Peyer's patch (tissue), 4 donors: ENCODE data around the gene LHB. TPM values are rescaled to one million over a fixed set of nuclear protein-coding genes. Genes with fewer than 3 reads are reported as not detected.

Source experiments
- DNase-seq, 3 donors: peaks; one replicate each; pipeline ENCODE4 v3.0.0-alpha.2; 2017 to 2019
- H3K27ac ChIP-seq, 4 donors: fragments of 200-600 bp; sonication (generic); one replicate each; pipeline ENCODE4 v1.5.1; 2016 to 2019
- H3K27me3 ChIP-seq, 2 donors: fragments of 200-600 bp; sonication (generic); one replicate each; pipeline ENCODE4 v1.5.1; 2019
- H3K36me3 ChIP-seq, 3 donors: fragments of 200-600 bp; sonication (generic); one replicate each; pipeline ENCODE4 v1.5.1; 2016 to 2019
- H3K4me1 ChIP-seq, 4 donors: fragments of 200-600 bp; sonication (generic); one replicate each; pipeline ENCODE4 v1.5.1; 2016 to 2019
- H3K4me3 ChIP-seq, 4 donors: fragments of 200-600 bp; sonication (generic); 1 replicate in 3 of 4; 2 replicates in 1 of 4; pipeline ENCODE4 v1.5.1; 2016 to 2019; ENCODE audit warnings: mild to moderate bottlenecking in 1 of 4
- H3K9me3 ChIP-seq, 4 donors: fragments of 200-600 bp; sonication (generic); one replicate each; pipeline ENCODE4 v1.5.1; 2016 to 2019; ENCODE audit warnings: mild to moderate bottlenecking in 1 of 4
- CTCF ChIP-seq, 6 experiments: fragments of 450-650 bp in 4 of 6; fragments of 200-600 bp in 2 of 6; sonication (generic) in 1 of 6; IDR thresholded peaks; one replicate each; pipeline ENCODE4 v1.5.1; 2017 to 2019; ENCODE audit warnings: antibody characterized with exemption in 6 of 6, mild to moderate bottlenecking in 3 of 6, moderate library complexity in 1 of 6
- POLR2A ChIP-seq, 2 donors: fragments of 450-650 bp; IDR thresholded peaks; one replicate each; pipeline ENCODE4 v1.5.1; 2017; ENCODE audit warnings: antibody characterized with exemption in 2 of 2, mild to moderate bottlenecking in 2 of 2, moderate library complexity in 2 of 2
- total RNA-seq, 4 donors: library from RNA; depleted of rRNA; stranded (reverse); fragments of >200 nt; gene quantifications; one replicate each; pipeline ENCODE4 v1.1.0, GENCODE V29; 2016

LHB gene
- 10 to 100 TPM in 1 of 4 donors, not detected in 3; 15.8 TPM for total RNA-seq

- Histone ChIP-seq H3K9me3 (no peaks in the 10 kb centered on the region), H3K27me3 (peaks cover 0 to 4% of the 10 kb centered on the region in 2 donors), H3K36me3 (peaks cover 0 to 7% (median 0%) of the 10 kb centered on the region in 3 donors), H3K4me1 (peaks cover 0 to 26% (median 9%) of the 10 kb centered on the region in 4 donors), H3K4me3 (peak within 1 kb of the TSS; percentile 35 to 63 (median 56)), H3K27ac (peak within 1 kb of the TSS in 3 of 4 donors; percentile 4 to 64 (median 51))
- no peak for DNase-seq
- TF ChIP-seq CTCF (IDR thresholded peaks at IDR 0.05) (no peak), POLR2A (IDR thresholded peaks at IDR 0.05) (no peak)
Observed at GRCh38 chr19:49017041-49017665, at the start of gene LHB. LHB (minus strand) TSS chr19:49017091; CDS start chr19:49017081, 10 bp downstream.

DNA sequence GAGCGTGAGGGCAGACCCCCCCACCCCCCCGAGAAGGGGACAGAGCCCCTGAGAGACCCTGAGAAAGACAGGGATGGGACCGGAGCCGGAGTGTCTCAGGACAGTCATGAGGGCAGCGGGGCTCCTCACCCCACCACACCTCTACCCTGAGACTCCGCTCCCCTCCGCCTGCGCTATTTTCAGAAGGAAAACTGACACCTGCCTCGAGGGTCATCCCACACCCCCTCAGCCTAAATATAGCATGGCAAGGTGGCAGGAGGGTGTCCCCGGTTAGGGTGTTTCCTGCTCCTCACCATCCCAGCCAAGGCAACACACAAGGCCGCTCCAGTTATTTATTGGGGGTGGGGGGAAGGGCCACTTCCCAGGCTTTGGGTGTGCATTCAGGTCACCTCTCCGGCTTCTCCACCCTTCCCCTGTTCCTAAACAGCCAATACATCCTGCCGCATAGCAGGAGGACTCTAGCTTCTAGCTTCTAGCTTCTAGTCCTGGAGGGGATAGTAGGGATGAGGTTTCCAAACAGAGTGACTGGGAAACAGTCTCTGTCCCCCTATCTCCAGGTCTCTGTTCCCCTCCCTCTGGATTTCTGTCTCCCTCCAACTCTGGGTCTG is 49.1 kb upstream of the LHB start:
- H3K36me3 ChIP-seq = no peaks in the 10 kb centered on the region
- DNase-seq = no peak
- H3K4me1 ChIP-seq = peaks cover 0 to 11% (median 5%) of the 10 kb centered on the region in 4 donors
- no peaks in the 10 kb centered on the region for H3K9me3 ChIP-seq
- TF ChIP-seq CTCF (IDR thresholded peaks at IDR 0.05) (no peak), POLR2A (IDR thresholded peaks at IDR 0.05) (no peak)
- H3K27me3 ChIP-seq = peaks cover 0 to 15% of the 10 kb centered on the region in 2 donors
- no peak overlapping the region for H3K4me3 ChIP-seq
- H3K27ac ChIP-seq = no peak overlapping the region

DNA sequence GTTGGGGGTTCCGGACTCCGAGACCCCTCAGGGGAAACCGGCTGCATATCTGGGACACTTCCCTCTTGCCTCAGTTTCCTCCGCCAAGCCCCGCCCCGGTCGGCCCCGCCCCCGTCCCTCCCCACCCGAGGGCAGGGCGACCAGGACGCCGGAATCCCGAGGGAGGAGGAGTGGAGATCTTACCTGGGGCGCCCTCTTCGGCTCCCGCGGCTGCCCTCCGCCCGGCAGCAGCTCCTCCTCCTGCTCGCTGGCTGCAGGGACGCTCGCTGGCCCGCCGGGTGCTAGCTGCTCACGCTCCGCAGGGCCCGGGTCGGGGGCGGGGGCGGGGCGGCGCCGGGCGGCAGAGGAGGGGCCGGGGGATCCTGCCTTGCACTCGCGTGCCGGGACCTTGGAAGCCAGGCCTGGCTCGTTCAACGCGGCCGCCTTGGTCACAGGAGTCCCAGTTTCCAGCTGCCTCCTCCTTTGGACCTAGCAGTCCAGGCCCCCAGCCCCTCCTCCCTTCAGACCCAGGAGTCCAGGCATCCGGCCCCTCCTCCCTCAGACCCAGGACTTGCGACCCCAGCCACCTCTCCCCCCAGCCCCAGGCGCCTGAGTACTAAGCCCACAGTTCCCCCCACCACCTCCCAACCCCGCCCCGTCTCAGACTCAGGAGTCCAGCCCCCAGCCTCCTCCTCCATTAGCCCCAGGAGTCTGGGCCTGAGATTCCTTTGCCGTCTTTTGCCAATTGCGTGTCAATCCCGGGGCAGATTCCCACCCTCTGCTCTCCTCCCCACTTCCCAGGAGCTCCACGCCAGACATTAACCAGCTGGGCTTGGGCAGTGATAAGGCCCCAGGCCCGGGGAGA is 48.1 kb upstream of the LHB start, which contains the start of gene NTF4:
TSS of gene NTF4 (minus strand) at position 51 of the 844 bp plus-strand sequence. CDS start 2,821 bp downstream, outside the sequence.
- H3K4me1 ChIP-seq = peaks cover 0 to 11% (median 5%) of the 10 kb centered on the region in 4 donors
- peaks cover 0 to 15% of the 10 kb centered on the region in 2 donors for H3K27me3 ChIP-seq
- no peak within 1 kb of the TSS for H3K27ac ChIP-seq
- DNase-seq = no peak
- no peak for TF ChIP-seq POLR2A (IDR thresholded peaks at IDR 0.05)
- TF ChIP-seq CTCF (IDR thresholded peaks at IDR 0.05) = no peak
- H3K36me3 ChIP-seq = no peaks in the 10 kb centered on the region
- no peaks in the 10 kb centered on the region for H3K9me3 ChIP-seq
- peak within 1 kb of the TSS in 3 of 4 donors; percentile 28 to 34 (median 30) for H3K4me3 ChIP-seq

DNA sequence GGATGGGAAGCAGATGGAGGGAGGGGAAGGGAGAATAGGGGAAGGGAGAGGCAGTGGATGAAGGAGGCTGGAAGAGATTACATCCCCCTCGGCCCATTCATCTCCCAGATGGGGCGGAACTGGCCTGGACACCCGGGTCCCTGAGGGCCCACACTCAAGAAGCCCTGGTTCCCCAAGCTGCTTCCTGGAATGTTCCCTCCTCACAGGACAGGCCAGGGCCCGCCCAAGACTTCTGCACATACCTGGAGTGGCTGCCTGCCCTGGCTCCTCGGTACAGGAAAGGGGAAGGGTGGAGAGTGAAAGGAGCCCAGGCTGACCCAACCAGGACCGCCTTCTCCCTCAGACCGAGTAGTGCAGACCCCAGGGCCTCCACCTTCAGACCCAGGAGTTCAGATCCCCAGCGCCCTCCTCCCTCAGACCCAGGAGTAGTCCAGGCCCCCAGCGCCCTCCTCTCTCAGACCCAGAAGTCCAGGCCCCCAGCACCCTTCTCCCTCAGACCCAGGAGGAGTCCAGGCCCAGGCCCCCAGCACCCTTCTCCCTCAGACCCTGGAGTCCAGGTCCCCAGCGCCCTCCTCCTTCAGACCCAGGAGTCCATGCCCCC is 47.2 kb upstream of the LHB start:
- H3K27me3 ChIP-seq = peaks cover 0 to 15% of the 10 kb centered on the region in 2 donors
- H3K4me3 ChIP-seq = no peak overlapping the region
- H3K9me3 ChIP-seq = no peaks in the 10 kb centered on the region
- H3K36me3 ChIP-seq = no peaks in the 10 kb centered on the region
- TF ChIP-seq POLR2A (IDR thresholded peaks at IDR 0.05) (no peak), CTCF (IDR thresholded peaks at IDR 0.05) (no peak)
- peaks cover 0 to 11% (median 5%) of the 10 kb centered on the region in 4 donors for H3K4me1 ChIP-seq
- H3K27ac ChIP-seq = no peak overlapping the region
- no peak for DNase-seq

GRCh38 chr19:49061445-49061844 is 44.6 kb upstream of the LHB start:
- H3K4me3 ChIP-seq = no peak overlapping the region
- H3K27ac ChIP-seq = no peak overlapping the region
- peaks cover 0 to 26% (median 11%) of the 10 kb centered on the region in 4 donors for H3K4me1 ChIP-seq
- DNase-seq = no peak
- no peaks in the 10 kb centered on the region for H3K9me3 ChIP-seq
- H3K36me3 ChIP-seq = no peaks in the 10 kb centered on the region
- no peak for TF ChIP-seq CTCF (IDR thresholded peaks at IDR 0.05)
- TF ChIP-seq POLR2A (IDR thresholded peaks at IDR 0.05) = no peak
- H3K27me3 ChIP-seq = peaks cover 0 to 9% of the 10 kb centered on the region in 2 donors
